K562 (cell line): ENCODE data around the gene RTL10. TPM values are rescaled to one million over a fixed set of nuclear protein-coding genes. Genes with fewer than 3 reads are reported as not detected.
A peak's percentile ranks its signal among the peaks of the same experiment; 100 is the strongest.

Experiments
- EP400 ChIP-seq: fragments of 450-650 bp; IDR thresholded peaks from 2 replicates; pipeline ENCODE4 v1.6.1; 2017; ENCODE audit warnings: antibody characterized with exemption, mild to moderate bottlenecking, moderate library complexity
- ILK ChIP-seq: fragments of 450-650 bp; IDR thresholded peaks from 2 replicates; pipeline ENCODE4 v1.6.1; 2016; ENCODE audit warnings: missing genetic modification characterization, low read depth, mild to moderate bottlenecking, missing compliant biosample characterization, moderate library complexity, borderline replicate concordance
- KDM4B ChIP-seq, 2 experiments: fragments of 450-650 bp in 1 of 2; sonication (generic) in 1 of 2; IDR thresholded peaks; 2 replicates each; pipeline ENCODE4 v1.6.1; 2016 to 2017; ENCODE audit warnings: borderline replicate concordance in 2 of 2, antibody characterized with exemption in 1 of 2, low read depth in 1 of 2, mild to moderate bottlenecking in 1 of 2
- KDM5B ChIP-seq: fragments of 200-600 bp; sonication (generic); IDR thresholded peaks from 2 replicates; pipeline ENCODE4 v1.6.1; 2012; ENCODE audit warnings: low read depth, mild to moderate bottlenecking, moderate library complexity, low read length, control low read depth, inconsistent platforms; ENCODE audit not compliant: insufficient replicate concordance
- NFYB ChIP-seq: IDR thresholded peaks from 2 replicates; pipeline ENCODE4 v1.6.1; 2011; ENCODE audit warnings: mild to moderate bottlenecking, moderate library complexity; ENCODE audit not compliant: insufficient read length; ENCODE audit errors: extremely low read depth
- SMARCC2 ChIP-seq: fragments of 450-650 bp; IDR thresholded peaks from 2 replicates; pipeline ENCODE4 v1.6.1; 2017; ENCODE audit warnings: antibody characterized with exemption, moderate library complexity, mild to moderate bottlenecking, low read depth
- TAF9B ChIP-seq: fragments of 450-650 bp; IDR thresholded peaks from 2 replicates; pipeline ENCODE4 v1.6.1; 2018; ENCODE audit warnings: mild to moderate bottlenecking; ENCODE audit not compliant: partially characterized antibody
- TSC22D4 ChIP-seq: fragments of 450-650 bp; IDR thresholded peaks from 2 replicates; pipeline ENCODE4 v1.6.1; 2016; ENCODE audit warnings: missing genetic modification characterization, missing biosample characterization, control low read depth
- WHSC1 ChIP-seq: IDR thresholded peaks from one replicate; pipeline ENCODE4 v1.6.1; 2012; ENCODE audit warnings: low read length, control low read depth, inconsistent platforms
- ZNF384 ChIP-seq: IDR thresholded peaks from 2 replicates; pipeline ENCODE4 v1.6.1; 2012; ENCODE audit warnings: low read depth, low read length, improper control_type of control experiment
- ZNF830 ChIP-seq: fragments of 250-450 bp; sonication (Bioruptor Pico); IDR thresholded peaks from 2 replicates; pipeline ENCODE4 v1.5.0; 2021; ENCODE audit warnings: mild to moderate bottlenecking
- polyA plus RNA-seq, 8 experiments: library from polyadenylated mRNA; depleted of rRNA in 4 of 8; stranded (reverse) in 5 of 8; unstranded in 3 of 8; fragments of >200 nt; fragmentation: Nextera tagmentation in 2 of 8; fragmentation: Illumina TruSeq in 1 of 8; extraction: Ambion mirVana in 2 of 8; extraction: Trizol in 1 of 8; gene quantifications; 2 replicates each; pipeline versions ENCODE4 v1.2.1 to v1.2.3, GENCODE V29; 2011 to 2014; ENCODE audit warnings: inconsistent platforms in 1 of 8, missing spikeins in 1 of 8
- total RNA-seq, 7 experiments: library from RNA; depleted of rRNA in 6 of 7; stranded (reverse); fragments of >200 nt in 6 of 7; fragmentation: Illumina TruSeq in 2 of 7; extraction: Trizol in 2 of 7; gene quantifications; 2 replicates each; pipeline versions ENCODE4 v1.2.1 to v1.2.3, GENCODE V29; 2011 to 2021; ENCODE audit warnings: low replicate concordance in 1 of 7
- TF ChIP-seq, protein P1 (sequence below): sonication (generic); formaldehyde crosslinking; IDR thresholded peaks from 2 replicates; pipeline ENCODE4 v1.8.1; 2023; ENCODE audit warnings: missing genetic modification reagents, mild to moderate bottlenecking, borderline replicate concordance
- TF ChIP-seq, protein P2 (sequence below): fragments of 250-450 bp; sonication (Bioruptor Pico); IDR thresholded peaks from 2 replicates; pipeline ENCODE4 v1.4.0; 2020
- TF ChIP-seq, protein P3 (sequence below): sonication (generic); formaldehyde crosslinking; IDR thresholded peaks from 2 replicates; pipeline ENCODE4 v1.8.0; 2022; ENCODE audit warnings: missing genetic modification reagents, mild to moderate bottlenecking, moderate library complexity, borderline replicate concordance

The RTL10 gene
- total and polyA plus RNA-seq, 9 of the 15 experiments (the other 6 are each of a cell fraction or from before 2014, with no cell fraction given), result 19.8 to 75.5 (median 32.5) TPM

DNA sequence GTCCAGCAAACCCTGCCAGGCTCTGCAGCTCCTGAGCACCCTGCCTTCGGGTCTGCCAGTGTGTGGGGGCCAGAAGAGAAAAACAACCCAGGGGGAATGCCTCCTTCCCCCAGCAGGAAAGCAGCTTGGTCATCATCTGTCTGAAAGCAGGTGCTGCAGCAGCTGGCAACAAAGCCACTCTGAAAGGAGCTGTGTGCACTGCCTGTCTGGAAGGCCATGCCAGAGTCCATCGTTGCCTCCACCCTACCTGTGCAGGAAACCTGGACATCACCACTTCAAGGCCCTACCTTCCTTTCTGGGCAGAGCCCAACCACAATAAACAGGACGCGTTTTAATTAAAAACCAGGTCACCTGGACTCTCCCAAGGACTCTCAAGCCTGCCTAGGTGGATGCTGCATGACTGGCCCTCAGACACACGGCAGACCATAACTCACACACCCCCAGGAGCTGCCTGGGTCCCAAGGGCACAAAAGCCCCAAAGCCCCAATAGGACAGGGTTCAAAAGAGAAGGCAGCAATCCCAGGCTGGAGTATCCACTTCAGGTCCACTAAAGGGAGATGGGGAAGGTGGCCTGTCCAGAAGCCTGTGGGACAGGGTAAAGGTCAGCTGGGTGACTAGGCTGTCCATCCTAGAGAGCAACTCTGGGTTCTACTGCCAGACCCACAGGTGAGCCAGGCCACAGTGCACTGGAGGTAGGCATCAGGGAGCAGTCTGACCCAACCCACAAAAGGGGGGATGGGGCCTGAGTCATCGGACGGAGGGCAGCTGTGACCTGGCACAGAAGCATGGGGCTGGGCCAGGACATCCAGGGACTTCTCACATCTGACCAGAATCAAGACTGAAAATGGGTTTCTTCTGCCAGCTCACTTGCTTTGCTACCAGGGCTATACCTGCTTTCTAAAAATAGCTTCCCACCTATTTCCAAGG lies 6.1 kb downstream of the RTL10 start (continued):
- TF ChIP-seq, protein P1, sequence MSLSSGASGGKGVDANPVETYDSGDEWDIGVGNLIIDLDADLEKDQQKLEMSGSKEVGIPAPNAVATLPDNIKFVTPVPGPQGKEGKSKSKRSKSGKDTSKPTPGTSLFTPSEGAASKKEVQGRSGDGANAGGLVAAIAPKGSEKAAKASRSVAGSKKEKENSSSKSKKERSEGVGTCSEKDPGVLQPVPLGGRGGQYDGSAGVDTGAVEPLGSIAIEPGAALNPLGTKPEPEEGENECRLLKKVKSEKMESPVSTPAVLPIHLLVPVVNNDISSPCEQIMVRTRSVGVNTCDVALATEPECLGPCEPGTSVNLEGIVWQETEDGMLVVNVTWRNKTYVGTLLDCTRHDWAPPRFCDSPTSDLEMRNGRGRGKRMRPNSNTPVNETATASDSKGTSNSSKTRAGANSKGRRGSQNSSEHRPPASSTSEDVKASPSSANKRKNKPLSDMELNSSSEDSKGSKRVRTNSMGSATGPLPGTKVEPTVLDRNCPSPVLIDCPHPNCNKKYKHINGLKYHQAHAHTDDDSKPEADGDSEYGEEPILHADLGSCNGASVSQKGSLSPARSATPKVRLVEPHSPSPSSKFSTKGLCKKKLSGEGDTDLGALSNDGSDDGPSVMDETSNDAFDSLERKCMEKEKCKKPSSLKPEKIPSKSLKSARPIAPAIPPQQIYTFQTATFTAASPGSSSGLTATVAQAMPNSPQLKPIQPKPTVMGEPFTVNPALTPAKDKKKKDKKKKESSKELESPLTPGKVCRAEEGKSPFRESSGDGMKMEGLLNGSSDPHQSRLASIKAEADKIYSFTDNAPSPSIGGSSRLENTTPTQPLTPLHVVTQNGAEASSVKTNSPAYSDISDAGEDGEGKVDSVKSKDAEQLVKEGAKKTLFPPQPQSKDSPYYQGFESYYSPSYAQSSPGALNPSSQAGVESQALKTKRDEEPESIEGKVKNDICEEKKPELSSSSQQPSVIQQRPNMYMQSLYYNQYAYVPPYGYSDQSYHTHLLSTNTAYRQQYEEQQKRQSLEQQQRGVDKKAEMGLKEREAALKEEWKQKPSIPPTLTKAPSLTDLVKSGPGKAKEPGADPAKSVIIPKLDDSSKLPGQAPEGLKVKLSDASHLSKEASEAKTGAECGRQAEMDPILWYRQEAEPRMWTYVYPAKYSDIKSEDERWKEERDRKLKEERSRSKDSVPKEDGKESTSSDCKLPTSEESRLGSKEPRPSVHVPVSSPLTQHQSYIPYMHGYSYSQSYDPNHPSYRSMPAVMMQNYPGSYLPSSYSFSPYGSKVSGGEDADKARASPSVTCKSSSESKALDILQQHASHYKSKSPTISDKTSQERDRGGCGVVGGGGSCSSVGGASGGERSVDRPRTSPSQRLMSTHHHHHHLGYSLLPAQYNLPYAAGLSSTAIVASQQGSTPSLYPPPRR (CRISPR knock-in tag), result no peak
- TF ChIP-seq TAF9B, result no peak
- no peak for TF ChIP-seq TSC22D4 (tag)
- TF ChIP-seq, protein P2, sequence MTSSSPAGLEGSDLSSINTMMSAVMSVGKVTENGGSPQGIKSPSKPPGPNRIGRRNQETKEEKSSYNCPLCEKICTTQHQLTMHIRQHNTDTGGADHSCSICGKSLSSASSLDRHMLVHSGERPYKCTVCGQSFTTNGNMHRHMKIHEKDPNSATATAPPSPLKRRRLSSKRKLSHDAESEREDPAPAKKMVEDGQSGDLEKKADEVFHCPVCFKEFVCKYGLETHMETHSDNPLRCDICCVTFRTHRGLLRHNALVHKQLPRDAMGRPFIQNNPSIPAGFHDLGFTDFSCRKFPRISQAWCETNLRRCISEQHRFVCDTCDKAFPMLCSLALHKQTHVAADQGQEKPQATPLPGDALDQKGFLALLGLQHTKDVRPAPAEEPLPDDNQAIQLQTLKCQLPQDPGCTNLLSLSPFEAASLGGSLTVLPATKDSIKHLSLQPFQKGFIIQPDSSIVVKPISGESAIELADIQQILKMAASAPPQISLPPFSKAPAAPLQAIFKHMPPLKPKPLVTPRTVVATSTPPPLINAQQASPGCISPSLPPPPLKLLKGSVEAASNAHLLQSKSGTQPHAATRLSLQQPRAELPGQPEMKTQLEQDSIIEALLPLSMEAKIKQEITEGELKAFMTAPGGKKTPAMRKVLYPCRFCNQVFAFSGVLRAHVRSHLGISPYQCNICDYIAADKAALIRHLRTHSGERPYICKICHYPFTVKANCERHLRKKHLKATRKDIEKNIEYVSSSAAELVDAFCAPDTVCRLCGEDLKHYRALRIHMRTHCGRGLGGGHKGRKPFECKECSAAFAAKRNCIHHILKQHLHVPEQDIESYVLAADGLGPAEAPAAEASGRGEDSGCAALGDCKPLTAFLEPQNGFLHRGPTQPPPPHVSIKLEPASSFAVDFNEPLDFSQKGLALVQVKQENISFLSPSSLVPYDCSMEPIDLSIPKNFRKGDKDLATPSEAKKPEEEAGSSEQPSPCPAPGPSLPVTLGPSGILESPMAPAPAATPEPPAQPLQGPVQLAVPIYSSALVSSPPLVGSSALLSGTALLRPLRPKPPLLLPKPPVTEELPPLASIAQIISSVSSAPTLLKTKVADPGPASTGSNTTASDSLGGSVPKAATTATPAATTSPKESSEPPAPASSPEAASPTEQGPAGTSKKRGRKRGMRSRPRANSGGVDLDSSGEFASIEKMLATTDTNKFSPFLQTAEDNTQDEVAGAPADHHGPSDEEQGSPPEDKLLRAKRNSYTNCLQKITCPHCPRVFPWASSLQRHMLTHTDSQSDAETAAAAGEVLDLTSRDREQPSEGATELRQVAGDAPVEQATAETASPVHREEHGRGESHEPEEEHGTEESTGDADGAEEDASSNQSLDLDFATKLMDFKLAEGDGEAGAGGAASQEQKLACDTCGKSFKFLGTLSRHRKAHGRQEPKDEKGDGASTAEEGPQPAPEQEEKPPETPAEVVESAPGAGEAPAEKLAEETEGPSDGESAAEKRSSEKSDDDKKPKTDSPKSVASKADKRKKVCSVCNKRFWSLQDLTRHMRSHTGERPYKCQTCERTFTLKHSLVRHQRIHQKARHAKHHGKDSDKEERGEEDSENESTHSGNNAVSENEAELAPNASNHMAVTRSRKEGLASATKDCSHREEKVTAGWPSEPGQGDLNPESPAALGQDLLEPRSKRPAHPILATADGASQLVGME, result no peak
- TF ChIP-seq ILK (tag), result no peak
- TF ChIP-seq ZNF830 (CRISPR knock-in tag), result no peak
- TF ChIP-seq SMARCC2, result no peak
- no peak for TF ChIP-seq KDM4B (IDR thresholded peaks at IDR 0.05; ENCODE audit: borderline replicate concordance in 2 of 2, low read depth in 1 of 2)
- no peak for TF ChIP-seq NFYB
- TF ChIP-seq KDM5B, result peak; percentile 26
- TF ChIP-seq ZNF384, result no peak
- no peak for TF ChIP-seq EP400
- TF ChIP-seq, protein P3, sequence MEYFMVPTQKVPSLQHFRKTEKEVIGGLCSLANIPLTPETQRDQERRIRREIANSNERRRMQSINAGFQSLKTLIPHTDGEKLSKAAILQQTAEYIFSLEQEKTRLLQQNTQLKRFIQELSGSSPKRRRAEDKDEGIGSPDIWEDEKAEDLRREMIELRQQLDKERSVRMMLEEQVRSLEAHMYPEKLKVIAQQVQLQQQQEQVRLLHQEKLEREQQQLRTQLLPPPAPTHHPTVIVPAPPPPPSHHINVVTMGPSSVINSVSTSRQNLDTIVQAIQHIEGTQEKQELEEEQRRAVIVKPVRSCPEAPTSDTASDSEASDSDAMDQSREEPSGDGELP (CRISPR knock-in tag), result no peak
- TF ChIP-seq WHSC1, result peak; percentile 63
